ENCODE data around the gene TULP4.

Gene TULP4

GRCh38 chr6:158353883-158354877, 41.9 kb downstream of the TULP4 start:
- Histone ChIP-seq H2AFZ (ENCODE audit: insufficient read depth, low read length, poor library complexity) (no peak overlapping the region), H3K9me3 (ENCODE audit: insufficient read depth, low read depth, low read length) (peaks cover 11% of the 10 kb centered on the region), H2BK12ac (ENCODE audit: low read length) (no peak overlapping the region), H3K4me3 (ENCODE audit: low read depth, low read length) (no peak overlapping the region), H3K9ac (ENCODE audit: low read length) (no peak overlapping the region), H3K27ac (ENCODE audit: low read depth, low read length) (no peak overlapping the region), H3K79me2 (ENCODE audit: control insufficient read depth, insufficient read depth, low read length, poor library complexity) (peaks cover 3% of the 10 kb centered on the region), H3K79me1 (ENCODE audit: low read length) (no peaks in the 10 kb centered on the region), H2BK120ac (ENCODE audit: insufficient read depth, low read length, poor library complexity) (no peak overlapping the region), H3K36me3 (ENCODE audit: control insufficient read depth in 1 of 2, insufficient read depth in 2 of 2, low read length in 2 of 2) (peaks cover under 1 to 8% of the 10 kb centered on the region in 2 experiments), H4K91ac (ENCODE audit: low read depth, low read length) (no peak overlapping the region), H3K4me2 (ENCODE audit: low read length) (no peak overlapping the region), H4K12ac (ENCODE audit: low read depth, low read length) (no peak overlapping the region), H2AK5ac (ENCODE audit: low read length) (no peak overlapping the region), H2BK5ac (ENCODE audit: low read depth, low read length, poor library complexity) (no peak overlapping the region), H3K27me3 (ENCODE audit: insufficient read depth, low read length) (no peaks in the 10 kb centered on the region), H3K4ac (ENCODE audit: low read depth, low read length) (no peak overlapping the region), H3K18ac (ENCODE audit: low read length) (no peak overlapping the region), H4K8ac (ENCODE audit: low read depth, low read length) (no peak overlapping the region), H3K23ac (ENCODE audit: low read length) (no peak overlapping the region), H3K4me1 (ENCODE audit: control insufficient read depth in 1 of 2, insufficient read depth in 2 of 2, low read length in 2 of 2) (peaks cover 3 to 11% of the 10 kb centered on the region in 2 experiments), H3K14ac (ENCODE audit: low read length) (no peak overlapping the region)
- DNase-seq = no peak
- no CpG with 5 or more reads among the region's 13 CpGs for WGBS (ENCODE audit: extremely low coverage, insufficient coverage, insufficient read length)

GRCh38 chr6:158356586-158357546, 44.6 kb downstream of the TULP4 start:
- no peak overlapping the region for H3K4me2 ChIP-seq (ENCODE audit: low read length)
- H3K18ac ChIP-seq (ENCODE audit: low read length) = peak overlapping the region; percentile 28
- WGBS (ENCODE audit: extremely low coverage, insufficient coverage, insufficient read length) = no CpG with 5 or more reads among the region's 12 CpGs
- H4K91ac ChIP-seq (ENCODE audit: low read depth, low read length) = no peak overlapping the region
- no peak overlapping the region for H2AK5ac ChIP-seq (ENCODE audit: low read length)
- H3K36me3 ChIP-seq (ENCODE audit: control insufficient read depth in 1 of 2, insufficient read depth in 2 of 2, low read length in 2 of 2) = no peaks in the 10 kb centered on the region
- no peak overlapping the region for H3K9ac ChIP-seq (ENCODE audit: low read length)
- DNase-seq = no peak
- no peak overlapping the region for H2BK120ac ChIP-seq (ENCODE audit: insufficient read depth, low read length, poor library complexity)
- peak overlapping the region; percentile 59 for H3K4ac ChIP-seq (ENCODE audit: low read depth, low read length)
- peak overlapping the region; percentile 4 for H3K27ac ChIP-seq (ENCODE audit: low read depth, low read length)
- H2BK12ac ChIP-seq (ENCODE audit: low read length) = peak overlapping the region; percentile 25
- no peak overlapping the region for H3K4me3 ChIP-seq (ENCODE audit: low read depth, low read length)
- H3K23ac ChIP-seq (ENCODE audit: low read length) = no peak overlapping the region
- H4K8ac ChIP-seq (ENCODE audit: low read depth, low read length) = no peak overlapping the region
- peaks cover 3% of the 10 kb centered on the region for H3K79me2 ChIP-seq (ENCODE audit: control insufficient read depth, insufficient read depth, low read length, poor library complexity)
- no peak overlapping the region for H2AFZ ChIP-seq (ENCODE audit: insufficient read depth, low read length, poor library complexity)
- H3K79me1 ChIP-seq (ENCODE audit: low read length) = no peaks in the 10 kb centered on the region
- no peak overlapping the region for H2BK5ac ChIP-seq (ENCODE audit: low read depth, low read length, poor library complexity)
- no peak overlapping the region for H4K12ac ChIP-seq (ENCODE audit: low read depth, low read length)
- H3K9me3 ChIP-seq (ENCODE audit: insufficient read depth, low read depth, low read length) = no peaks in the 10 kb centered on the region
- no peaks in the 10 kb centered on the region for H3K27me3 ChIP-seq (ENCODE audit: insufficient read depth, low read length)
- peaks cover 3 to 11% of the 10 kb centered on the region in 2 experiments for H3K4me1 ChIP-seq (ENCODE audit: control insufficient read depth in 1 of 2, insufficient read depth in 2 of 2, low read length in 2 of 2)
- H3K14ac ChIP-seq (ENCODE audit: low read length) = no peak overlapping the region

- H2AK5ac ChIP-seq (ENCODE audit: low read length) = no peak overlapping the region
- WGBS (ENCODE audit: extremely low coverage, insufficient coverage, insufficient read length) = no CpG with 5 or more reads among the region's 7 CpGs
- H3K27me3 ChIP-seq (ENCODE audit: insufficient read depth, low read length) = no peaks in the 10 kb centered on the region
Observed at GRCh38 chr6:158357570-158358216, 45.4 kb downstream of the TULP4 start.

More at GRCh38 chr6:158357570-158358216, 45.4 kb downstream of the TULP4 start:
- DNase-seq = peak; percentile 26 to 45
- H2AFZ ChIP-seq (ENCODE audit: insufficient read depth, low read length, poor library complexity) = no peak overlapping the region
- no peak overlapping the region for H3K14ac ChIP-seq (ENCODE audit: low read length)
- no peak overlapping the region for H3K23ac ChIP-seq (ENCODE audit: low read length)
- H2BK120ac ChIP-seq (ENCODE audit: insufficient read depth, low read length, poor library complexity) = no peak overlapping the region
- no peak overlapping the region for H3K18ac ChIP-seq (ENCODE audit: low read length)
- no peak overlapping the region for H3K9ac ChIP-seq (ENCODE audit: low read length)
- no peak overlapping the region for H3K4me2 ChIP-seq (ENCODE audit: low read length)
- no peaks in the 10 kb centered on the region for H3K79me1 ChIP-seq (ENCODE audit: low read length)
- H2BK5ac ChIP-seq (ENCODE audit: low read depth, low read length, poor library complexity) = peak overlapping the region; percentile 48
- H3K4me3 ChIP-seq (ENCODE audit: low read depth, low read length) = no peak overlapping the region
- no peak overlapping the region for H4K8ac ChIP-seq (ENCODE audit: low read depth, low read length)
- peaks cover 3 to 11% of the 10 kb centered on the region in 2 experiments for H3K4me1 ChIP-seq (ENCODE audit: control insufficient read depth in 1 of 2, insufficient read depth in 2 of 2, low read length in 2 of 2)
- H3K9me3 ChIP-seq (ENCODE audit: insufficient read depth, low read depth, low read length) = no peaks in the 10 kb centered on the region
- peaks cover 3% of the 10 kb centered on the region for H3K79me2 ChIP-seq (ENCODE audit: control insufficient read depth, insufficient read depth, low read length, poor library complexity)
- no peaks in the 10 kb centered on the region for H3K36me3 ChIP-seq (ENCODE audit: control insufficient read depth in 1 of 2, insufficient read depth in 2 of 2, low read length in 2 of 2)
- no peak overlapping the region for H4K91ac ChIP-seq (ENCODE audit: low read depth, low read length)
- H3K27ac ChIP-seq (ENCODE audit: low read depth, low read length) = no peak overlapping the region
- H2BK12ac ChIP-seq (ENCODE audit: low read length) = no peak overlapping the region
- no peak overlapping the region for H3K4ac ChIP-seq (ENCODE audit: low read depth, low read length)
- H4K12ac ChIP-seq (ENCODE audit: low read depth, low read length) = no peak overlapping the region
